ENCODE results near the gene DLEC1. TPM values are rescaled to one million over a fixed set of nuclear protein-coding genes. Genes with fewer than 3 reads are reported as not detected.
A peak's percentile ranks its signal among the peaks of the same experiment; 100 is the strongest.

DLEC1 gene
- total RNA-seq, 2 donors from 2014 or later = 0.52 to 0.56 TPM

GRCh38 chr3:38000242-38000916 is 38.6 kb upstream of the DLEC1 start:
- Histone ChIP-seq H3K9ac (ENCODE audit: low read depth in 2 of 2, low read length in 2 of 2) (no peak overlapping the region), H3K27ac (no peak overlapping the region), H3K4me3 (no peak overlapping the region), H3K36me3 (peaks cover 9% of the 10 kb centered on the region), H3K27me3 (no peaks in the 10 kb centered on the region), H3K4me1 (peaks cover 29% of the 10 kb centered on the region), H3K9me3 (no peaks in the 10 kb centered on the region)
- intact Hi-C loops (cut with DNase I) = no loop called here
- no peak for TF ChIP-seq CTCF (IDR thresholded peaks at IDR 0.05)
- DNase-seq = no peak

DNA sequence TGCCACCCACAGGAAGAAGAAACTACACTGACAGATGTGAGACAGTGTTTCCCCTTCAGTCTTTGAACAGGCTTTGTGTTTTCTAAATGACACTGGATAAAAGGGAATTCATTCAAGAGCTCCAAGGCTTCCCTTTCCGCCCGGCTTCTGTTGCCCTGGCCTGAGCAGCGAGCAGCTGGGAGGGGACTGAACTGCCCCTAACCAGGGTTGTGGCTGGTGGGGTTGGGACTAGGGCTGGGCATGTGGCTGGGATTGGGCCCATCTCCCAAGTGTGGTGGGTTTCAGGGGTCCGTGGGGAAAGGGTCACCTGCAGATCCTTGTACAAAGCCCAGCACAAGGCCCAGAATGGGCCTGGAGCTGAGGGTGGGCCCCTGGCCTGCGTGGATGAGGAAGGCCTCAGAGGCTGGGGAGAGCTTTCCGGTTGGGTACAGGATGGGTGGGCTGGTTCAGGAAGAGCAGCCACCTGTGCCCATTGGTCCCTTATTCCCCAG is 38.0 kb upstream of the DLEC1 start:
- H3K9ac ChIP-seq (ENCODE audit: low read depth in 2 of 2, low read length in 2 of 2) = no peak overlapping the region
- H3K4me3 ChIP-seq = no peak overlapping the region
- DNase-seq = no peak
- peaks cover 9% of the 10 kb centered on the region for H3K36me3 ChIP-seq
- no peaks in the 10 kb centered on the region for H3K27me3 ChIP-seq
- intact Hi-C loops (cut with DNase I) = no loop called here
- H3K27ac ChIP-seq = no peak overlapping the region
- peaks cover 31% of the 10 kb centered on the region for H3K4me1 ChIP-seq
- H3K9me3 ChIP-seq = no peaks in the 10 kb centered on the region
- TF ChIP-seq CTCF (IDR thresholded peaks at IDR 0.05) = no peak

DNA sequence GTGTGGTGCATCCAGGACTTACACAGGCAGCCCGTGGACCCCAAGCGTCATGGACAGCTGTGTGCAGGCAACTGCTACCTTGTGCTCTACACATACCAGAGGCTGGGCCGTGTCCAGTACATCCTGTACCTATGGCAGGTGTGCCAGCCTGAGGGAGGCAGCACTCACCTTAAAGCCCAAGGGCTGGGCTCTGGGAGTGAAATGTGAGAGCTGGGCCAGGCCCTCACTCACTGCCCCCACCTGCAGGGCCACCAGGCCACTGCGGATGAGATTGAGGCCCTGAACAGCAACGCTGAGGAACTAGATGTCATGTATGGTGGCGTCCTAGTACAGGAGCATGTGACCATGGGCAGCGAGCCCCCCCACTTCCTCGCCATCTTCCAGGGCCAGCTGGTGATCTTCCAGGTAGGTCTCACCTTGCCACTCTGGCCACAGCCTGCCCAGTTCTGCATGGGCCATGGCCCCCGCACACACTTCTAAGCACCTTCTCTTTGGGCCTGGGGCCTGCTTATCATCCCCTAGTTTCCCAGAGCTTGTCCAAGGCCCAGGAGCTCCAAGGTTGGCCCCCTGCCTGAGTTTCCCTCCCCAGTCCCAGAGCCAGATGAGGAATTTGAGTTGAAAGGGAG is 37.4 kb upstream of the DLEC1 start:
- no peak for TF ChIP-seq CTCF (IDR thresholded peaks at IDR 0.05)
- DNase-seq = no peak
- no peaks in the 10 kb centered on the region for H3K27me3 ChIP-seq
- H3K4me1 ChIP-seq = peaks cover 31% of the 10 kb centered on the region
- no peaks in the 10 kb centered on the region for H3K9me3 ChIP-seq
- H3K36me3 ChIP-seq = peaks cover 9% of the 10 kb centered on the region
- no peak overlapping the region for H3K27ac ChIP-seq
- no peak overlapping the region for H3K9ac ChIP-seq (ENCODE audit: low read depth in 2 of 2, low read length in 2 of 2)
- no peak overlapping the region for H3K4me3 ChIP-seq
- intact Hi-C loops (cut with DNase I) = no loop called here

- DNase-seq = no peak
- no peaks in the 10 kb centered on the region for H3K27me3 ChIP-seq
- no peak overlapping the region for H3K4me3 ChIP-seq
- H3K9ac ChIP-seq (ENCODE audit: low read depth in 2 of 2, low read length in 2 of 2) = peak overlapping the region in 1 of 2 donors; percentile 85
- H3K4me1 ChIP-seq = peaks cover 31% of the 10 kb centered on the region
- H3K36me3 ChIP-seq = peaks cover 9% of the 10 kb centered on the region
- TF ChIP-seq CTCF (IDR thresholded peaks at IDR 0.05) = no peak
- intact Hi-C loops (cut with DNase I) = no loop called here
- H3K27ac ChIP-seq = peak overlapping the region; percentile 85
- no peaks in the 10 kb centered on the region for H3K9me3 ChIP-seq
Measured at GRCh38 chr3:38002291-38002876, 36.6 kb upstream of the DLEC1 start.

- H3K9ac ChIP-seq (ENCODE audit: low read depth in 2 of 2, low read length in 2 of 2) = peak overlapping the region in 1 of 2 donors; percentile 85
- H3K27ac ChIP-seq = peak overlapping the region; percentile 85
- intact Hi-C loops (cut with DNase I) = no loop called here
- H3K36me3 ChIP-seq = peaks cover 9% of the 10 kb centered on the region
- DNase-seq = no peak
- no peak for TF ChIP-seq CTCF (IDR thresholded peaks at IDR 0.05)
- H3K4me3 ChIP-seq = no peak overlapping the region
- H3K27me3 ChIP-seq = no peaks in the 10 kb centered on the region
- H3K9me3 ChIP-seq = no peaks in the 10 kb centered on the region
- H3K4me1 ChIP-seq = peaks cover 26% of the 10 kb centered on the region
Measured at GRCh38 chr3:38002940-38003339, 36.1 kb upstream of the DLEC1 start.
